Activated effector memory CD4-positive, alpha-beta T cell treated with Interleukin-2 at 50 U/mL for 16 hours (primary cell): Measurements from ENCODE around the gene FAM227A.
"Not testable (repeated sequence)": the region's sequence is repeated elsewhere in the genome, so short reads cannot be mapped to it uniquely, and the experiment has no call there.

Experiments
- DNase-seq: peaks from one replicate; pipeline ENCODE4 v3.0.0-alpha.2; 2020

FAM227A gene

DNA sequence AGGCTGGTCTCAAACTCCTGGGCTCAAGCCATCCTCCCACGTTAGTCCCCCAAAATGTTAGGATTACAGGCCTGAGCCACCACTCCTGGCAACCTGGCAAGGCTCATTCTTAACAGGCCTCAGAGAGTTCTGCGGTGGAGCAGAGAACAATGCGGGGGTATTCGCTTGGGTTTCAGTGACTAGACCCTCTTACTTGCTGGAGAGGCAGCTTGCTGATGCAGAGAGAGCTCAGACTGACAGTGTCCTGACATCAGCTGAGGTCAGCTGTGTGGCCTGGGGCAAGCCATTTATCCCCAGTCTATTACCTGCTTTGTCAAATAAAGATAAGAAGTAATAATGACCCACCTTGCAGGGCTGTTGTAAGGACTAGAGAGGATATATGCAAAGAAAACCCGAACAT is 46.0 kb downstream of the FAM227A start:
- DNase-seq: no peak

DNA sequence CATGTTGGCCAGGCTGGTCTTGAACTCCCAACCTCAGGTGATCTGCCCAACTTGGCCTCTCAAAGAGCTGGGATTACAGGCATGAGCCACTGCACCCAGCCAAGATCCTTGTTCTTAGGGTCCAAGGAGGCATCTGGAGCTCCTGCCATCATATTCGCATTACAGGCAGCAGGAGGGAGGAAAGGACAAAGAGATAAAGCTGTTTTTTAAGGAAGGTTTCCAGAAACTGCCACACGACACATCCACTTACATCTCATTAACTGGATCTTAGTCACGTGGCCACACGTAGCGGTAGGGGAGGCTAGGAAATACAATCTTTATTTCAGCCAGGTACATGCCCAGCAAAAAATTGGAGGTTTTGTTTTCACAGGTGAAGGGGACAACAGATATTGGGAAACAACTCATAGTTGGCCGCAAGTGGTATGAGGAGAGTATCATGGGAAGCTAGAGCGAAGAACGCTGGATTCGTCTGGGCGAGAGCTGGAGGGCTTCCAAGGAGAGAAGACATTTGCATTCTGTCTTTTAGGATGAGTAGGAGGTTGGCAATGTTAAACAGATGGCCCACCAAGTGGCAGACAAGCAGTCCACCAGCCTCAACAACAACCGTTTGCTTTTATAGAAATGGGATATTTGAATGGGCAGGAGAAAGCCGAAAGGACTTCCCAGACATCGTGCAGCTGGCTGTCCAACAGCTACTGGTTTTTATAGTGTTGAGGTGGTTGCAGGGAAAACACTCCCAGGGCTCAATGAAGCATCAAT is 47.0 kb downstream of the FAM227A start:
- DNase-seq: no peak

DNA sequence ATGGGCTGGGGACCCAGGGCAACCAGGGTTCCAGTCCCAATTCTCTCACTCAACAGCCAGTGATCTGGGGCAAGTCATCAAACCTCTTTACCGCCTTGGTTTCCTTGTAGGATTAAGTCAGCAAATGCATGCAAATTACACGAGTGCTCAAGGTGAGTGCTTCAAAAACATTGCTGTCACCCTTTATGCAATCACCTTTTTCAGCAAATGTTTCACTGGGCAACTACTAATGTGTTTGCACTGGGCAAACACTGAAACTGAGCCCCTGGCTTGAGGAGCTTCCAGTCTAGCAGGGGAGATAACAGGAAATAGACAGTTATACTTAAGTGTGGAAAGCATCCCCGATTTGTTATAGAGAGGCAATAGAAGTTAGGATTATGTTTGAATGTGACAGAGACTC is 48.5 kb downstream of the FAM227A start:
- DNase-seq: no peak

DNA sequence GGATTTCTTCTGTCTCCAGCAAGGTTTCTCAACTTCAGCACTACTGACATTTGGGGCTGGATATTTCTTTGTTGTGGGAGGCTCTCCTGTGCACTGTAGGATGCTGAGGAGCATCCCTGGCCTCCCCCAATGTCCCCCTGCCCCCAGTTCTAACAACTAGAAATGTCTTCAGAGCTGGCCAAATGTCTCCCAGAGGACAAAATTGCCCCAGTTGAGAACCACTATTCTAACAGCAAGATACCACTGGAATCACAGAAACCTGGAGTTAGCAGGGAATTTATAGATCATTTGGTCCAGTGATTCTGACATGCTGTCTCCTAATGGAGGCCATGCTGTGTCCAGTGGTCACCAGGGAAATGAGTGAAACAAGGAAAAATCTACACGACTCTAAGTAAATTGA is 54.0 kb downstream of the FAM227A start:
- no peak for DNase-seq

DNA sequence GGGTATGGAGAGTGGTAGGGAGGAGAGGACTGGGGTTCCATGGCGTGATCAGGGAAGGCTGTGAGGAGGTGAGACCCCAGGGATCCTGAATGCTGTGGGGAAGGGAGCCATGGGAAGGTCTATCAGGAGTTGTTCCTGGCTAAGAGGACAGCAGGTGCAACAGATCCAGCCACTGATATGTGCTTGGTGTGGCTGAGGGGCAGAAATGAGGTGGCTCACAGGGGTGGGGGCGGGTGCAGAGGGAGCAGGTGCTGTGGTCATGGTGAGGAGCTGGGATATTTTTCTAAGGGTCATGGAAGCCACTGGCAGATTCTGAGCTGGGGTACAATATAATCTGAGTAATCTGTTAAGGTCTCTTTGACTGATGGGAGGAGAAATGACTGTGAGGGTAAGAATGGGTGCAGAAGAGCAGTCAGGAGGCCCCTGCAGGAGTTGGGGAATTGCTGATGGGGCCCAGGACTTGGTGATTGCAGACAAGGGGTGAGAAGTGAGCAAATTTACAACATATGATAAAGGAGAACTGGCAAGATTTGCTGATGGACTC is 54.9 kb downstream of the FAM227A start:
- no peak for DNase-seq

DNA sequence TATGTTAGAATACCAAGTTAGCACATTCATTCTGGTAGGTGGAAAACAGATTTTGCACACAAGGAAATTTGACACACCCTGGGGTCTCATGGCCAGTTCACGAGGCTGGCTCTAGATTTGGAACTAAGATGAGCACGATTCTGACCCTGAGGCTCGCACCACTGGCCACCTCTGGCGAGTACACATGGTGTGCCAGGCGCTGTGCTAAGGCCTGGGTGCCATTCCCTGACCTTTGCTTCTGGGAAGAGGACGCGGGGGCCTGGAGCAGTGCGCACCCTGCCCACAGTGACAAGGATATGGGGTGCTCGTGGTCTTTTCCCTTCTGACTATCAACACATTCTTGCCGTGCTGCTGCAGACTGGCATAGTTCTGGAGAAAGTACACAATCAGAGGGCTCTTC is 56.7 kb downstream of the FAM227A start:
- DNase-seq: no peak

DNA sequence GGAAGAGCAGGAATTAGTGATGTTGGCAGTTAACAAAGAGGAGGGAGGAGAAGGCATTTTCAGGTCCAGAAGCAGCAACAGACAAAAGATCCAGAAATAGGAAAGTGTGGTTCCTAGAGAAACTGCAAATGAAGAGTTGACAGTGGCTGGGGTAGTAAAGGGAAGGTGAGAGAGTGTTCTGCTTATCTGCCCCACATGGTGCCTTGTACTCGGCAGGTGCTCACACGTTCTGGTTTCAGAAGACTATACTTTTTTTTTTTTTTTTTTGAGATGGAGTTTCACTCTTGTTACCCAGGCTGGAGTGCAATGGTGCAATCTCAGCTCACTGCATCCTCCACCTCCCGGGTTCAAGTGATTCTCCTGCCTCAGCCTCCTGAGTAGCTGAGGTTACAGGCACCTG is 73.3 kb downstream of the FAM227A start:
- DNase-seq: not testable (repeated sequence)

DNA sequence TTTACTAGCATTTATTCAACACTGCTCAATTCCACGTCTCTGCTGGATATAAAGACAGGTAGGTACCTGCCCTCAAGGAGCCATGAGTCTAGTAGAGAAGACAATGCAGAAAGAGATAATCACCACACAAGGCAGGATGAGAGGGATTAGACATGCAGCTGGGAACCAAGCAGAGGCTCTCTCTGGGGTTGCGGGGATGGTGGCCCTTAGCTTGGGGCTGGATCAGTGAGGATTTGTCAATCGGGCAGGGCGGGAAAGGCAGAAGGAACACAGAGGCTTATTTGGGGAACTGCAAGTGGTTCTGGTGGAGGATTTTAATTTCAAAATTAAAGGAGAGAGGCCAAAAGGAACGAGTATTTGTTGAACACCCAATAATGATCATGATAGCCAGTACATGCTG is 77.7 kb downstream of the FAM227A start:
- no peak for DNase-seq

- no peak for DNase-seq
Measured at GRCh38 chr22:38572065-38572464, 84.1 kb downstream of the FAM227A start.

DNA sequence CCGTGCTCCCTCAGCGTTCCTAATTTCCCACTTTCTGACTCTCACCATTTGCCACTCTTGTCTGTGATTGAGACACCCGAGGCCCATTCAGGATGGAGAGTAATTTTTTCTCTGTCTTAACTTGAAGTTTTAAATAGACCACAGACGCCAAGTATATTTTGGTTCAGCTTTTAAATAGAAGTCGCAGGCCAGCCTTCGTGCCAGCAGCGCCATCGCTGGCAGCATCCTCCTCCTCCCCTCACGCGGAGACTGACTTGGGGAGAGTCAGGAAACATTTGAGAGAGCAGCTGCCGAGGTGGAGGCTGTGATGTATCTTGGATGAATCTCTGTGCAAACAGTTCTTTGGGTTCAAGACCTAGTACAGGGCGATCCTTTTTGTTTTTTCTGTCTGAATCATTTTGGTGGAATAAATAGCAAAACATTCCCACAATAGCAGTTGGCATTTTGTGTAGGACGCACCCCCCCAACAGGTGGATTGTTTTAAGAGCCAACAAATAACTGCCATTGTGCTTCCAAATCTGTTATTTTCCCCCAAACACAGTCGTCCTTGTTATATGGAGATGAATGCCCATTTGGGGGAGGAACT is 85.3 kb downstream of the FAM227A start:
- peak; percentile 18 for DNase-seq

- peak; percentile 90 for DNase-seq
Measured at GRCh38 chr22:38569972-38570778, 86.0 kb downstream of the FAM227A start, which contains the start of gene DMC1. DMC1 (minus strand) TSS chr22:38570183; CDS start chr22:38568256, 1,927 bp downstream.

DNA sequence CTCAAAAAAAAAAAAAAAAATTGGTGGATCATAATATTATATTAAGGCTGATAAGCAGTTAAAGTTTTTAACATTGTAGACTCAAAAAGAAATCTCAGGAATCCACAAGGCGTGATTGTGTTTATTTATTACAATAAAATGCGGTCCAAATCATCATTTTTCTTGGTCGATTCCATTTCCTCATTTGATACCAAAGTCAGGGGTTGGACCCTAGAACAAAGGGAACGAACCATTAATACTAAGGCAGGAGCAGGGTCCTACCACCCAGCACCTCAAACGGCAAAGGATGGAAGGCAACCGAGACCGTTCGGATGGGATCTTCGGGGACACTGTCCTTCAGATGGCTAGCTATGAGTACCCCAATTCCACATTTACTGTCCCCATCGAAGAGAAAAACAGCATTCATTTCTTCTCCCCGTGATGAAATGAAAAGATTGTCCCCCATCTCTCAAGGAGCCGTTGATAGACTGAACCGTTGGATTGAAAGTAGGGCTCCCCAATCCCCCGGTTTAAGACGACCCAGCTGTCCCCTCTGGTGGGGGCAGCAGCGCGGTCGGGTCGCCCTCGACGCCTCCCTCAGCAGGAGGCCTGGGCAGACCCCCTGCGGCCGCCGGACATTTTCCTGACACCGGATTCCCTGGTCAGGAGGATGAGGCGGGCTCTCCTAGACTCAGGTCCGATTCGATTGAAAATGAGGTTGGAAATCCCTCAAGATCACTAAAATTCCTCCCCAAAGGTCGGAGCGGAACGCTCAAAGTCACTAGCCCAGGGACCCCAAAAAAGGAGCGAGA is 86.8 kb downstream of the FAM227A start:
- no peak for DNase-seq

- DNase-seq: no peak
Measured at GRCh38 chr22:38567531-38568285, 88.5 kb downstream of the FAM227A start.

DNA sequence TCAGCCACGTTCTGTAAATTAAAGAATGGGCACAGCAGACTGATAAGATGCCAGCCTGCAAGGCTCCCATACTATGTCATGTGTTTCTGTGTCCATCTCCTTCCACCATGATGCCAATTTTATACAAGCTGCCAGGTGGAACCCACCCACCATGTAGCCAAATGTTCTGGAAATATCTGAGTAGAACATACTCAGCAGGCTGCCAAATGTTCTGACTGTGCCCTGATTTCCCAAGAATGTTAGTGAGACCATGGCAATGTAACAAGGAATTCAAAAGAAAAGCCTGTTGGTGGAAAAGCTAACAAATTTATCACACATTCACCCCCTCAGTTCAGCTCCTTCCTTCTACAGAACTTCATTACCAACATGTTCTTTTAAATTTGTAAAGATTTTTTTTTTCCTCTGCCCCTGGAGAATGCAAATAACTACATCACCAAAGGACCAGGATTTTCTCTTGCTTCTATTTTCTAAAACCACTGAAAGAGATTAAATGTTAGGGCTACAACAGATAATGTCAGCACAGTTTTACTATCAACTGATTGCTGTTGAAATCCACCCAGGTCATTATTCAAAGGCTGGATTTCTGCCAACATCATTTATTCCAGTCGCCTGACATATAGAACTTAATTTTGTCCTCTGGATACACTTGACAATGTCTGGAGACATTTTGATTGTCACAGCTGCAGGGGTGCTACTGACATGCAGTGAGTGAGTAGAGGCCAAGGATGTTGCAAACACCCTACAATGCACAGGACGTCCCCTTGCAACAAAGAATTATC is 89.3 kb downstream of the FAM227A start:
- no peak for DNase-seq

DNA sequence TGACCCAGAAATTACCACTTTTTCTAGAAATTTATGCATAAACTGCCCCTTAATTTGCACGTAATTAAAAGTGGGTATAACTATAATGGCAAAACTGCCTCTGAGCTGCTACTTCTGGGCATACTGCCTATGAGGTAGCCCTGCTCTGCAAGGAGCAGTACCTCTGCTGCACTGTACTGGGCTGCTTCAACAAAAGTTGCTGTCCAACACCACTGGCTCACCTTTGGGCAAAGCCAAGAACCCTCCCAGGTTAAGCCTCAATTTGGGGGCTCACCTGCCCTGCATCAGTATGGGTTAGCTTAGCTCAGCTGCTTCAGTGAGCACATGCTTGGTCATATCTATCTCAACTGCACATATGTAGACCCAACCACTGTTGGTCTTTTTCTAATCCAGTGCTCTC is 90.8 kb downstream of the FAM227A start:
- no peak for DNase-seq

DNA sequence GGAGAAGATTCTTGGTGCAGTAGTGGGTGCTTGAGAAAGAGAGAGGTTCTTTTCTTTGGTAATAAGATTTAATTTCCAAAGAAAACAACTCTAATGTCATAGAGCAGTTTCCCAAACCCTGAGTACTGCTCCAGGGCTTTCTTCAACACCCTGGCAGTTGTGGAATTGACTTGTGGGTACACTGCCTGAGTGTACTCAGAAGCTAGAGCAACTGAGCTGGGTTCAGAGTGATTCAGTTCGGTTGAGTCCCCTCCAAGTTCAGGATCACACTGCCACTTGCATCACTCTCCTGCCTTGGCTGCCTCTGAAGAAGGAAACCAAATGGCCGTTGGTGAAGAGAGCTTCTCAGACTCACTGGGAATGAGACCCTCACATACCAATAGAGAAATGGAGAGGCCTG is 91.5 kb downstream of the FAM227A start:
- DNase-seq: no peak

DNA sequence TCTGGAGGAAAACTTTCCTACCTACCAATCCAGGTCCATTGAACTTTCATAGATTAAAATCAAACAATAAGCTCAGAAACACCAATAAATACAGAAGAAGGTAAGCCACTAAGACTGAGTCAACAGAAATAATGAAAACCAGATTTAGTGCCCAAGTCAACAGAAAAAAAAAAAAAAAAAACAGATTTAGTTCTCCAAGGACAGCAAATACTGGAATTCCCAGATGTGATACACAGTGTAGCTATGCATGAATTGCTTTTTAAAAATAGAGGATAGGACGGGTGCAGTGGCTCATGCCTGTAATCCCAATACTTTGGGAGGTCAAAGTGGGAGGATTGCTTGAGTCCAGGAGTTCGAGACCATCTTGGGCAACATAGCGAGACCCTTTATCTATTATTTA is 101.9 kb downstream of the FAM227A start:
- no peak for DNase-seq

- no peak for DNase-seq
Measured at GRCh38 chr22:38549101-38549894, 106.9 kb downstream of the FAM227A start.

- no peak for DNase-seq
Measured at GRCh38 chr22:38540701-38541100, 115.5 kb downstream of the FAM227A start.

- no peak for DNase-seq
Measured at GRCh38 chr22:38531251-38531938, 124.8 kb downstream of the FAM227A start.
